ENCODE measurements around the gene RTL1.

The RTL1 gene

GRCh38 chr14:100845341-100845740 lies 58.2 kb downstream of the RTL1 start:
- no peak for DNase-seq

GRCh38 chr14:100844846-100845245 lies 58.7 kb downstream of the RTL1 start:
- DNase-seq: no peak

GRCh38 chr14:100844421-100844820 lies 59.1 kb downstream of the RTL1 start:
- DNase-seq: no peak

DNA sequence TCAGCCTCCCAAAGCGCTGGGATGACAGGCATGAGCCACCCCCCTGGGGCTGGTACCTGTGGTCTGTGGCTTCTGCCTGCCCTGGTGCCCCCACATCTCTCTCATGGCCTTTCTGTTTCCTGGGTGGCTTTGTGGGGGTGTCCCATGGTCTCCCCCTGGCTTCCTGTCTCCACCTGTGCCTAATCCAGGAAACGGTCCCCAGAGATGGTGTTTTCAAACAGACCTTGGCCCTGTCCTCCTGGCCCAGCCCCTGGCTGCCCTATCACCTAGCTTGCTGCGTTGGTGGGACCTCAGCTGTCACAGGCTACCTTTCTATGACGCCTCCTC lies 59.5 kb downstream of the RTL1 start:
- DNase-seq: no peak

- DNase-seq: no peak
Measured at GRCh38 chr14:100842799-100843198, 60.7 kb downstream of the RTL1 start.

- no peak for DNase-seq
Measured at GRCh38 chr14:100841761-100842403, 61.6 kb downstream of the RTL1 start.

DNA sequence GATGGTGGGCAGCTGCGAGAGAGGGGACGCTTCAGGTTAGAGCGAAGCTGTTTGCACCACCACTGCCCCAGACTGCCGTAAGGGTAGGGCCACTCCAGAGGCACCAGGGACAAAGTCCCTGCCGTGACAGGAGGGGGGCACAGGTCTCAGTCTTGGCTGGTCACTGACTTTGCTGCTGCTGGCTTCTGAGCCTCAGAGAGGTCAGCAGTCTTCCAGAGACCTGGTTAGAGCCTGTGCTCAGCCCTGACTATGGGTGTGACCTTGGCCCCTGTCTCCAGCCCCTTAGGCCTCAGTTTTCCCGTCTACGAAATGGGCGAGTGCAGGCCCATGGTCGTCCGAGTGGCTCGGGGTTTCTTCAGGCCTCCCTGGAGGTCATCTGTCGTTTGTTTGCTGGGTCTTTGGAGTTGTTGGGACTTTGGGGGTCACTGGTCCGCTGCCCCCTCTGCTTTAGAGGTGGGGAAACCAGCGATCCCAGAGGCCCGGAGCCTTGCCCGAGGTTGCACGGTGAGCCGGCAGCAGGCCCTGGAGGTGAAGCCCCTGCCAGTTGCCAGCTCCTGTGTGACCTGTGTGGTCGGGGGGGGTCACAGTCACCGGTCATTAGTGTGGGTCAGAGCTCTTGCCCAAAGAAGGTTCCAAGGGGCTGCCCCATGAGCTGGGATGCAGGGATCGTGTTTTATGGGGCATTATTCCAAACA lies 62.3 kb downstream of the RTL1 start:
- DNase-seq: no peak

DNA sequence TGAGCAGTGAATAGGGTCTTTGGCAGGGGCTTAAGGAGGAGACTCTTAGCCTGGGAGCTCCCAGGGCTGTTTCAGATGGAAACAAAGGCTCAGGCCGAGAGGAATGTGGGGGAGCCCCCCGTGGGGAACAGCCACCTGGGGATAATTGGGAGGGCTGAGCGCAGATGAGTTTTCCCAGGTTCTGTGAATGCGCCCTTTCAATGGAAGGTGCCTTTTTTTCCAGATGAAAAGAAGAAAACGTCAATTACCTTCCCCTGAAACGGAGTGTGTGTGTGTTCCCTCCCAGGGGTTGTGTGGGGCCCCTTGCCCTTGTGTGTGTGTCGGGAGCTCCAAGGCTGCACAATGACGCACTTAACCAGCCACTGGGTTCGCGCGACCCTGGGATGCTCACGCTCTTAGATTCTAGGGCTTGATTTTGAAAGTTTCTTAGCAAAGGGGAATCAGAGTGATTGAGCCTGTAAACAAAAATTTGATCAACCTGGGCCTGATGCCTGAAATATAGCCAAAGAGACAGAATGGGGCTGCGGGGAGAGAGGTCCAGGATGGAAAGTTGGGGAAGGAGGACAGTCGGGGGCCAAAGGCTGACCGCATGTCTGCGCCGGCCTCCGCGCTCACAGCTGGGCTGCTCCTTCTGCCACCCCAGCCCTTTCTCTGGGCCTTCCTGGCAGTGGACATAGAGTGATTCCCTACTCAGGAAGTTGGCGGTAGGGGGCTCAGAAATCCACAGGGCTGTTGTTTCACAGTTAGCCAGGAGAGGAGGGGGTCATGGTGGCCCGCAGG lies 63.0 kb downstream of the RTL1 start:
- DNase-seq: no peak

DNA sequence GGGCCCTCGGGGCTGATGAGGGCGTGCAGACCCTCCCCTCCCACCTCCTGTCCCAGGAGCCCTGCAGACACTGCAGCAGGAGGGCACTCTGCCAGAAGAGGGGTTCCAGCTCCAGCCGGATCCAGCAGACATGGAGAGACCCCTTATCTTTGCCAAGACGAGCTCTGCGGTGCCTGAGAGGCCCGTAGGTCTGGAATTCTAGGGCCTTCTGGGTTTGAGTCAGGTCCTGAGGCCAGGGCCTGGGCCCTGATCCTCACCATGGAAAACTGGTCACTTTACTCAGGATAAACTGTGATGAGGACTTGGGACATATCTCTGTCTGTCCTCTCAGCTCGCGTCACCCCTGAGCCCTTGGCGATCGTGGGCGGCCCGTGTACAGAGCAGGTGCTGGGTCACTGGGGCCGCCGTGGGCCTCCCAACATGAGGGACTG lies 63.8 kb downstream of the RTL1 start:
- DNase-seq: no peak

DNA sequence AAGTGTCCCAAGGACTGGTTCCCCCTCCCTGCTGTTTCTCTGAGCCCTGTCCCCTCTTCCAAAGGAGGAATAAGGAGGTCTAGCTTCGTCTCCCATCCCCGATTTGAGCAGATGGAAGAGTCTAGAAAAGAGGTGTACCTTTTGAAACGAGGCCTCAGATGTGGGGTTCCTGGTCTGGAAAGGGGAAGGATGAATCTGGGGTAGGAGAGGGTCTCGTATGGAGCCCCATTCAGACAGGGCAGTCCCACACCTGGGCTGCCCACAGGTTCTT lies 64.3 kb downstream of the RTL1 start:
- no peak for DNase-seq

DNA sequence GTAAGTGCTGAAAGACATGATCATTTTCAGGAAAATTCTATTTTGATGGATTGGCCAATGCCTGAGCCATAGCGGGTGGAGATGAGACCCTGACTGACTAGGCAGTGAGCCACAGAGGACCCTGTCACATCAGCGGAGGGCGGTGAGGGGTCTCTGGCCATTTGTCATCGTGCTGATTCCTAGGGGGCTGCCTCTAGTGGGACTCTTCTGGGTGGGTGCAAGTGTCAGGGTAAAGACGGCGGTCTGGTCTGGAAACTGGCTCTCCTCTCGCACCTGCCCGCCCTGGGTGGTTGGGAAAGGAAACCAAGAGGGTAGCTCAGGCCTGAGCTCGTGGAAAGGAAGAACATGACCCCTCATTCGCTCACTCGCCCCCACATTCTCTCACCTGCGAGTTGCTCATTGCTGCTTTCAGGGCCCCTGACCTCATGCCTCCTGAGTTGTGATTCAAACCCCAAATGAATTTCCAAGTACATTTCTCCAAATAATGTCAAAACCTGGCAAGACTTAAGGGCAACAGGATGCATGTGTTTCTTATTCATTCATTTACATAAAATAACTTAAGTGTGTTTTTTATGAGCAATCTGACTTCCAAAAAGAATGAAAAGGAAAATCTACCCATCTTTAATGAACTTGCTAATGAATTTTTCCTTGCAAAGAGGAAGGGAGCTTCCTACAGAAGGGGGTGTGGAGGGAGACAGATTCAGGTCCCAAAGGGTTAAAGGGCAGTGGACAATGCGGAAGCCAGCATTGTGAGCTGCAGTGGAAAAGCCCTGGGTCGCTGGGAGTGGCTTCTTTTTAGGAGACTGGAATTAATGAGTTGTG lies 64.8 kb downstream of the RTL1 start:
- DNase-seq: no peak

DNA sequence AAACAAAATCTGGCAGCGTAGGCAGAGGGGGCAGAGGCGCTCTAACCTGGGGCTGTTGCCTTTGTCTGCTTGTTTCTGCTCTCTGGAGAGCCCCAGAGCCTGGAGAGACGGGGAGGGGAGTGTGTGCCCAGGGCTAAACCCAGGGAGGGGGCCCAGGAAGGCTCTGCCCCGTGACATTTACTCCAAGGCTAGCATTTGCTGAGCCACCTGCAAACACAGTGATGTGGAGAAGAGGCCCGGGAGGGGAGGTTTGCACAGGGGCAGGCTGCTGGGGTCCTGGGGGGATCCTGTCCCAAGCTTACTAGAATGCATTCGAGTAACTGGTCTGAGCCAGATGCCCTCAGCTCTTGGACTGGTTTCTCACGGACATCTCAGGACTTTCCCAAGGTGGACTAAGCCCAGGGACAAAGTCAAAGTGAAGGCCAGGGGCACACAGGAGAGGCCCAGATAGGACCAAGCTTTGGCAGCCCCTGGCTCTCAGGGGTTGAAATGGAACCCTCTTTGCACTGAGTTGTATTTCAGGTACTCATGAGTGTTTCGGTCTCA lies 65.6 kb downstream of the RTL1 start:
- DNase-seq: no peak

DNA sequence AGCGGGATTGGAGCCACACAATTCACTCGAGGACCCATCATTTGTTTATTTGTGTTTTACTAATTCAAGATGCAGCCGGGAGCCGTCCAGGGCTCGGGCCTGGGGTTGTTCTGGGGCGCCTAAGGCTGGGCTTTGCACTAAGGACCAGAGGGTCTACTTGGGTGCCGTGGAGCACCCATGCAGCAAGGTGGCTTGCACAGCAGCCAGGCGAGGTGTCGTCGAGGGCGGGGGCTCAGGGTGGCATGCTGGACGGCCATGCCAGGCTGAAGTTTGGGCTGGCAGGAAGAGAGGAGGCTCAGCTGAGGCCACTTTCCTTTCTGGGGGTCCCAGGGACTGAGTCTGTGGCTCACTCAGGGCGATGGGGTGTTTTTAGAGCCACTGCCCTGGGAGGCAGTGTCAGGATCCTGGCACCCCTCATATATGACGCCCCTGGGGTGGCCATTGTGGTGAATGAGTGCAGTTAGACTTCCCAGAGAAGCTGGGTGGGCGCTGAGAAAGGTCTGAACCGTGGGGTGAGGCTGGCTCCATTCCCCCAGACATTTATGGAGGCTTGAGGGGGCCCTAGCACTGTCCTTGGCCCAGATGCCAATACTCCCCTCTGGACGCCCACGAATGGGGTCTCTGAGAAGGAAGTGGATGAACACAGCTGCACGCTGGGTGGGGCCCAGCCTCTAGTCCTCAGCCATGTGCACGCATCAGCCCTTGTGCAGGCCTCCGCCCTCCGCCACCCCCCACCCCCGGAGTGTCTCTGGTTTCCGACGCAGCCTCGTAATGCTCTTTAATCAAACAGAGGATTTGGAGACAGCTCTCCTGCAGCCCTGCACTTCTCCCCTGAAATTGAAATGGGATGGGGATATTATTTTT lies 66.3 kb downstream of the RTL1 start:
- DNase-seq: no peak

DNA sequence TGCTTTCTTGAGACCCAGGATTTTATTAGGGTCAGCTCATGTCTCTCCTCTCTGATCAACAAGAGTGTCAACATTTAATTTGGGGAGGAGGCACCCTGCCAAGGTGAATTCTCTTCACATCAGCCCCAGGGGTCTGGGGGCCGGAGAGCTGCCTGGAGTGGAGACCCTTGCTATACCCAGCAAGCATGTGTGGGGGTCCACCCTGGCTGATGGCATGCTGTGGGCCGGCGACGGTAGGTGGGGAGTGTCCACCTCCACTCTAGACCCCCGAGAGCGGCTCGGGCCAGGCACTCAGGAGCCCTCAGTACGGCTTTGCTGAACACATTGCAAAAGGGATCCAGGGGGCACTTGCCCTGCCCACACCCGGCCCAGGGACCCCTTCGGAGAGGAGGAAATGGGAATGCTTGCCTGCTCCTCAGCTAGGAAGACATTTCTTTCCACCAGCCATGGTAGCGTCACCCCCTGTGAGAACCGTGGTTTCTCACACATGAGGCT lies 67.2 kb downstream of the RTL1 start:
- DNase-seq: no peak

- DNase-seq: no peak
Measured at GRCh38 chr14:100835548-100836310, 67.8 kb downstream of the RTL1 start.

- no peak for DNase-seq
Measured at GRCh38 chr14:100834794-100835547, 68.6 kb downstream of the RTL1 start.

DNA sequence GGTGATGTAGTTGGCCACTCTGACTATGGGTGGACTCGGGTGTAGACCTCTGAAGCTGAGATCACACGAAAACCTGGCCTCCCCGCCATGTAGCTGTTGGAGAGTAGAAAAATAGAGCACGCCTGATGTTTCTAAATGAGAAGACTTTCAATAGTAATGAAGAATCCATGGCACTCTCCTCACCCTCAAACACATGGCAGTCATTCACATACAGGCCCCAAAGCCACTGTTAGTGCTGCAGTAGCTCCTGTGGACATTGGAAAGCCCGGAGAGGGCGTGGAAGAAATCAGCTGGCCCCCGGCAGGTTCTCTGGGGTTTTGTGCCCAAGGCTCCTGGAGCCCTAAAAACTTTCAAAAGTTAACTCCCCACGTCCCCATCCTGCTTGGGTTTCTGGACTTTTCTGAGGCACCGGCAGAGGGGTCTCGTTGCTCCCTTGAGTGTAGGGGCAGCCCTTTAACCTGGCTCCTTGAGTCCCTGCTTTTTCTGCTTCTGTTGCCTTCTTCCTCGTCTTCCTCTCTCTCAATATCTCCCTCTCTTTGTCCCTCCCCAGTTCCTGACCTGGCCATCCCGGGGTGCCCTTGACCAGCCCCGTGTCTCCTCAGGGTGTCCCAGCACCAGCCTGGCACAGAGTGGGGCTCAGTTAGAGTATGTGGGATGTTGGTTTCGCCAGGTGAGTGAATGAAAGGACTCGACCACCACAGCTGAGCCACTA lies 69.3 kb downstream of the RTL1 start:
- no peak for DNase-seq

DNA sequence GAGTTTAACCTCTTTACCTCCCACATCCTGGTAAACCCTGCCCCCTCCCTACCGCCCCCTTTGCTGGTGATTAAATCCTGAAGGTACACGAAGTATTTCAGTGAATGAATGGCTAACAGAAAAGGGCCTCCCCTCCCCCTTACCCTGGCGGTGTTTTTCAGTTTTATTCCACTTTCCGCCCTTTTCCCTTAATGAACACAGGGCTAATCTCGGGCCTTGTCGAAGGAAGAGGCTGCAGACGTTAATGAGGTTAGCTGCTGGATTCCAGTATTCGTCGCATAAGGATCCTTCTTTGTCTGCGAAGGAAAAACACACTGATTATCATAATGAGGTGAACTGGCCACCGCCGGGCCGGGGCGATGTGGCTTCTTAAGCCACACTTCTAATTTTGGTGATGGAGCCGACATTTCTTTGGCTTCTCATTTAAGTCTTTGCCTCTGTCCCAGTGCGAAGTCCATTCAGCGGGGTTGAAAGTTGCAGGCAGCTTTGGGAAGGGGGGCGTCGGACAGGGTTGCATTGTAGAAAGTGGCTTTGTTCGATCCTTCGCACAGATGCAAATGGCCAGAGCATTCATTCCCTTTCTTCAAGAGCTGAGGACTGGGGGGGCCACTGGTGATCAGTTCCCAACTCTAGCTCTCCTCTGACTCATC lies 71.1 kb downstream of the RTL1 start:
- no peak for DNase-seq

DNA sequence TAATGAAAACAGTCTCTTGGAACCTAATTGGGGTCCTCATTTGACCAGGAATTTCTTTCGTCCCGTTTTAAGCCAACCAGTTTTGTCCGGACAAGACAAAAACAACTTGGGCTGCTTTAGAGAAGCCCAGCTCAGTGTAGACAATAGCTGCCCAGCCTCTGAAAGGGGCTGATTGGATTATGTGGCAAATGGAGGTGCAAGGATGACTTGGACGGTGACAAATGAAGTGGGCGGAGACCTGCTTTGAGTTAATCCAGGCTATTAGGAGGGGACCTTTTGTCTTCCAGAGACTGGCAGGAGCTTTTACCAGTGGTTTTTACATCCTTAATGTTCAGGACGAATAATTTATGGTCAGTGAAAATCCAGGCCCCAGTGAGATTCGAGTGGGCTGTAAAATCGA lies 72.8 kb downstream of the RTL1 start:
- DNase-seq: no peak

Measured in inflammatory macrophage treated with lipopolysaccharide for 4 hours (primary cell).